Mucosa of stomach (tissue), 1 donor: Measurements from ENCODE around the gene PHF20.
"Not testable (repeated sequence)": the region's sequence is repeated elsewhere in the genome, so short reads cannot be mapped to it uniquely, and the experiment has no call there.

Source experiments
- H3K27me3 ChIP-seq: one replicate; pipeline ENCODE4 v1.7.0; 2013; ENCODE audit warnings: mild to moderate bottlenecking, low read length; ENCODE audit not compliant: control insufficient read depth, insufficient read depth
- H3K36me3 ChIP-seq: one replicate; pipeline ENCODE4 v1.7.0; 2013; ENCODE audit warnings: low read length; ENCODE audit not compliant: control insufficient read depth, insufficient read depth
- H3K4me1 ChIP-seq: one replicate; pipeline ENCODE4 v1.7.0; 2013; ENCODE audit warnings: mild to moderate bottlenecking, low read length; ENCODE audit not compliant: control insufficient read depth, insufficient read depth
- H3K4me3 ChIP-seq: one replicate; pipeline ENCODE4 v1.7.0; 2013; ENCODE audit warnings: low read length
- H3K9ac ChIP-seq: one replicate; pipeline ENCODE4 v1.7.0; 2013; ENCODE audit warnings: mild to moderate bottlenecking, low read length, moderate library complexity
- H3K9me3 ChIP-seq: one replicate; pipeline ENCODE4 v1.7.0; 2013; ENCODE audit warnings: mild to moderate bottlenecking, low read length, moderate library complexity; ENCODE audit not compliant: control insufficient read depth
- donor health status: Pancreatic carcinoma.

The PHF20 gene

GRCh38 chr20:35771367-35771688 is 487 bp upstream of the PHF20 start:
- Histone ChIP-seq H3K36me3 (peaks cover 7% of the 10 kb centered on the region), H3K4me1 (peaks cover 37% of the 10 kb centered on the region), H3K9ac (peak overlapping the region; percentile 15), H3K27me3 (no peaks in the 10 kb centered on the region), H3K9me3 (no peaks in the 10 kb centered on the region), H3K4me3 (no peak overlapping the region)

- H3K36me3 ChIP-seq, result peaks cover 7% of the 10 kb centered on the region
- H3K9me3 ChIP-seq, result no peaks in the 10 kb centered on the region
- peak overlapping the region; percentile 0 for H3K4me3 ChIP-seq
- H3K4me1 ChIP-seq, result peaks cover 50% of the 10 kb centered on the region
- H3K9ac ChIP-seq, result peak overlapping the region; percentile 65
- H3K27me3 ChIP-seq, result no peaks in the 10 kb centered on the region
Measured at GRCh38 chr20:35772563-35773058, 796 bp downstream of the PHF20 start.

- Histone ChIP-seq H3K36me3 (peaks cover 7% of the 10 kb centered on the region), H3K27me3 (no peaks in the 10 kb centered on the region), H3K4me3 (peak overlapping the region; percentile 0), H3K9me3 (no peaks in the 10 kb centered on the region), H3K9ac (peak overlapping the region; percentile 65), H3K4me1 (peaks cover 44% of the 10 kb centered on the region)
Measured at GRCh38 chr20:35773154-35773751, 1.4 kb downstream of the PHF20 start.

GRCh38 chr20:35774391-35774790 is 2.6 kb downstream of the PHF20 start:
- Histone ChIP-seq H3K27me3 (no peaks in the 10 kb centered on the region), H3K36me3 (peaks cover 7% of the 10 kb centered on the region), H3K4me1 (peaks cover 33% of the 10 kb centered on the region), H3K9me3 (no peaks in the 10 kb centered on the region), H3K4me3 (no peak overlapping the region), H3K9ac (no peak overlapping the region)

- peaks cover 25% of the 10 kb centered on the region for H3K4me1 ChIP-seq
- no peaks in the 10 kb centered on the region for H3K9me3 ChIP-seq
- H3K36me3 ChIP-seq, result peaks cover 7% of the 10 kb centered on the region
- H3K9ac ChIP-seq, result peak overlapping the region; percentile 2
- no peak overlapping the region for H3K4me3 ChIP-seq
- H3K27me3 ChIP-seq, result no peaks in the 10 kb centered on the region
Measured at GRCh38 chr20:35776513-35777101, 4.8 kb downstream of the PHF20 start.

- H3K4me3 ChIP-seq, H3K9ac ChIP-seq, H3K27me3 ChIP-seq, H3K36me3 ChIP-seq, H3K4me1 ChIP-seq, H3K9me3 ChIP-seq: not testable (repeated sequence)
Measured at GRCh38 chr20:35783811-35784210, 12.0 kb downstream of the PHF20 start.

- not testable (repeated sequence) for H3K4me3 ChIP-seq, H3K27me3 ChIP-seq, H3K4me1 ChIP-seq, H3K9ac ChIP-seq, H3K36me3 ChIP-seq, H3K9me3 ChIP-seq
Measured at GRCh38 chr20:35785541-35785940, 13.7 kb downstream of the PHF20 start.

GRCh38 chr20:35788796-35789195 is 17.0 kb downstream of the PHF20 start:
- H3K4me1 ChIP-seq, result no peaks in the 10 kb centered on the region
- H3K9me3 ChIP-seq, result no peaks in the 10 kb centered on the region
- no peaks in the 10 kb centered on the region for H3K27me3 ChIP-seq
- H3K9ac ChIP-seq, result no peak overlapping the region
- no peaks in the 10 kb centered on the region for H3K36me3 ChIP-seq
- no peak overlapping the region for H3K4me3 ChIP-seq

GRCh38 chr20:35791097-35791496 is 19.3 kb downstream of the PHF20 start:
- no peak overlapping the region for H3K9ac ChIP-seq
- H3K36me3 ChIP-seq, result no peaks in the 10 kb centered on the region
- H3K4me1 ChIP-seq, result peaks cover 1% of the 10 kb centered on the region
- H3K27me3 ChIP-seq, result no peaks in the 10 kb centered on the region
- no peak overlapping the region for H3K4me3 ChIP-seq
- no peaks in the 10 kb centered on the region for H3K9me3 ChIP-seq

GRCh38 chr20:35791821-35792220 is 20.0 kb downstream of the PHF20 start:
- Histone ChIP-seq H3K9me3 (no peaks in the 10 kb centered on the region), H3K9ac (no peak overlapping the region), H3K4me3 (no peak overlapping the region), H3K4me1 (peaks cover 8% of the 10 kb centered on the region), H3K36me3 (no peaks in the 10 kb centered on the region), H3K27me3 (no peaks in the 10 kb centered on the region)

GRCh38 chr20:35792740-35793139 is 20.9 kb downstream of the PHF20 start:
- H3K36me3 ChIP-seq, result no peaks in the 10 kb centered on the region
- H3K4me1 ChIP-seq, result peaks cover 9% of the 10 kb centered on the region
- H3K4me3 ChIP-seq, result no peak overlapping the region
- no peaks in the 10 kb centered on the region for H3K27me3 ChIP-seq
- no peaks in the 10 kb centered on the region for H3K9me3 ChIP-seq
- H3K9ac ChIP-seq, result no peak overlapping the region

GRCh38 chr20:35796571-35796970 is 24.8 kb downstream of the PHF20 start:
- H3K9ac ChIP-seq, result no peak overlapping the region
- no peaks in the 10 kb centered on the region for H3K27me3 ChIP-seq
- H3K4me3 ChIP-seq, result no peak overlapping the region
- no peaks in the 10 kb centered on the region for H3K36me3 ChIP-seq
- peaks cover 9% of the 10 kb centered on the region for H3K4me1 ChIP-seq
- no peaks in the 10 kb centered on the region for H3K9me3 ChIP-seq

GRCh38 chr20:35801865-35802264 is 30.1 kb downstream of the PHF20 start:
- no peak overlapping the region for H3K9ac ChIP-seq
- H3K36me3 ChIP-seq, result no peaks in the 10 kb centered on the region
- H3K27me3 ChIP-seq, result no peaks in the 10 kb centered on the region
- peaks cover under 1% of the 10 kb centered on the region for H3K4me1 ChIP-seq
- H3K9me3 ChIP-seq, result no peaks in the 10 kb centered on the region
- H3K4me3 ChIP-seq, result no peak overlapping the region
